Endothelial cell of umbilical vein (primary cell): Measurements from ENCODE around the gene SLC66A2. TPM values are rescaled to one million over a fixed set of nuclear protein-coding genes. Genes with fewer than 3 reads are reported as not detected.

Experiments
- BruUV-seq: library from RNA; stranded (reverse); fragments of 400-500 nt; replicated peaks from 2 replicates; lab custom pipeline; 2021; lab: Mats Ljungman, UMichigan
- CTCF ChIA-PET: fragments of 300-600, 350-600 bp; sonication (Branson Sonifier 250); formaldehyde crosslinking; loops from one replicate; lab custom pipeline; 2021; ENCODE audit warnings: antibody characterized with exemption, inconsistent platforms; lab: Charles Lee
- POLR2A ChIA-PET: fragments of 300-600, 350-600 bp; sonication (Branson Sonifier 250); formaldehyde crosslinking; loops from one replicate; lab custom pipeline; 2021; ENCODE audit warnings: antibody characterized with exemption, inconsistent platforms; lab: Charles Lee
- DNase-seq: peaks from one replicate; pipeline ENCODE4 v3.0.0-alpha.2; 2011; ENCODE audit warnings: low read depth, low spot score
- FAIRE-seq: peaks from 2 replicates; lab custom pipeline; 2011; peaks lifted over from hg19 to GRCh38; lab: Jason Lieb, UNC
- H2AFZ ChIP-seq: 2 replicates; pipeline ENCODE4 v1.6.0; 2012; ENCODE audit warnings: low read depth, low read length, control low read depth, inconsistent platforms
- H3K27ac ChIP-seq: 2 replicates; pipeline ENCODE4 v1.5.1; 2011; ENCODE audit warnings: low read depth, mild to moderate bottlenecking, control low read depth, low read length, moderate library complexity; ENCODE audit not compliant: insufficient read depth
- H3K27me3 ChIP-seq, 2 experiments: 2 replicates each; pipeline versions ENCODE4 v1.6.0 to v1.6.1; 2011; ENCODE audit warnings: low read length in 2 of 2, mixed read lengths in 1 of 2; ENCODE audit not compliant: control insufficient read depth in 2 of 2, insufficient read depth in 2 of 2
- H3K36me3 ChIP-seq, 2 experiments: 2 replicates in 1 of 2; 3 replicates in 1 of 2; pipeline ENCODE4 v1.5.1; 2011; ENCODE audit warnings: low read length in 2 of 2, mild to moderate bottlenecking in 1 of 2, moderate library complexity in 1 of 2; ENCODE audit not compliant: control insufficient read depth in 2 of 2, insufficient read depth in 2 of 2; ENCODE audit errors: extremely low read depth in 1 of 2
- H3K4me1 ChIP-seq: 3 replicates; pipeline ENCODE4 v1.5.1; 2011; ENCODE audit warnings: mild to moderate bottlenecking, low read length; ENCODE audit not compliant: control insufficient read depth, insufficient read depth; ENCODE audit errors: extremely low read depth
- H3K4me2 ChIP-seq: 2 replicates; pipeline ENCODE4 v1.6.1; 2011; ENCODE audit warnings: low read length, control low read depth, mixed read lengths; ENCODE audit not compliant: insufficient read depth
- H3K4me3 ChIP-seq, 3 experiments: fragments of 200-600 bp in 1 of 3; sonication (generic), shearing (Covaris generic) in 1 of 3; replicated peaks in 1 of 3; 2 replicates each; pipeline ENCODE4 v1.5.1; 2011 to 2016; ENCODE audit warnings: control low read depth in 3 of 3, low read length in 3 of 3, mild to moderate bottlenecking in 2 of 3, inconsistent platforms in 1 of 3, low read depth in 1 of 3, moderate library complexity in 1 of 3; ENCODE audit not compliant: insufficient read depth in 1 of 3
- H3K79me2 ChIP-seq: 2 replicates; pipeline ENCODE4 v1.6.0; 2012; ENCODE audit warnings: low read length, inconsistent platforms; ENCODE audit not compliant: control insufficient read depth, insufficient read depth
- H3K9ac ChIP-seq: replicated peaks from 2 replicates; pipeline ENCODE3; 2011; ENCODE audit warnings: low read length, control low read depth; ENCODE audit not compliant: insufficient read depth; ENCODE audit errors: extremely low read depth
- H3K9me1 ChIP-seq: replicated peaks from 3 replicates; pipeline ENCODE4 v1.6.0; 2011; ENCODE audit warnings: mild to moderate bottlenecking, low read length; ENCODE audit not compliant: control insufficient read depth, insufficient read depth; ENCODE audit errors: extremely low read depth
- H3K9me3 ChIP-seq: replicated peaks from 2 replicates; pipeline ENCODE4 v1.5.1; 2012; ENCODE audit warnings: low read length, inconsistent platforms; ENCODE audit not compliant: control insufficient read depth, insufficient read depth
- H4K20me1 ChIP-seq: replicated peaks from 2 replicates; pipeline ENCODE3; 2011; ENCODE audit warnings: mild to moderate bottlenecking, low read length; ENCODE audit not compliant: control insufficient read depth, insufficient read depth; ENCODE audit errors: extremely low read depth
- EZH2 ChIP-seq: IDR thresholded peaks from 2 replicates; pipeline ENCODE4 v1.6.1; 2012; ENCODE audit warnings: borderline replicate concordance, low read depth, mild to moderate bottlenecking, moderate library complexity, low read length, inconsistent platforms; ENCODE audit not compliant: severe bottlenecking
- FOS ChIP-seq: IDR thresholded peaks from 2 replicates; pipeline ENCODE4 v1.6.1; 2011; ENCODE audit warnings: mild to moderate bottlenecking, low read length, moderate library complexity, borderline replicate concordance; ENCODE audit not compliant: insufficient read depth
- JUN ChIP-seq: IDR thresholded peaks from 2 replicates; pipeline ENCODE4 v1.6.1; 2011; ENCODE audit warnings: borderline replicate concordance, low read depth; ENCODE audit not compliant: insufficient read length, insufficient read depth
- MAX ChIP-seq: IDR thresholded peaks from 2 replicates; pipeline ENCODE4 v1.6.1; 2011; ENCODE audit not compliant: insufficient read depth, insufficient read length
- MYC ChIP-seq: IDR thresholded peaks from one replicate; pipeline ENCODE4 v1.6.1; 2011; ENCODE audit warnings: mild to moderate bottlenecking, low read depth, low read length
- POLR2A ChIP-seq: IDR thresholded peaks from 2 replicates; pipeline ENCODE4 v1.6.1; 2012; ENCODE audit warnings: low read depth, mild to moderate bottlenecking, control low read depth, low read length
- POLR2AphosphoS5 ChIP-seq: IDR thresholded peaks from 2 replicates; pipeline ENCODE4 v1.6.1; 2012; ENCODE audit warnings: low read depth, mild to moderate bottlenecking, control low read depth, low read length, moderate library complexity; ENCODE audit not compliant: insufficient read depth
- dilution Hi-C: fragments of 300-500 bp; cut with MboI; formaldehyde crosslinking; loops from one replicate; pipeline ENCODE4 v1.15.0; 2019; ENCODE audit warnings: low sequenced_read_pairs; ENCODE audit not compliant: extremely low pct_ligation_motif_present
- intact Hi-C: fragments of 100-400 bp; cut with micrococcal nuclease; formaldehyde crosslinking; loops from one replicate; pipeline ENCODE4 v1.10.0; 2022
- polyA plus RNA-seq, 4 experiments: library from polyadenylated mRNA; depleted of rRNA in 3 of 4; stranded (reverse) in 3 of 4; unstranded in 1 of 4; fragments of >200 nt; gene quantifications; 2 replicates each; pipeline versions ENCODE4 v1.2.1 to v1.2.3, GENCODE V29; 2011 to 2012; ENCODE audit warnings: missing spikeins in 1 of 4
- total RNA-seq: library from RNA; stranded (reverse); gene quantifications from 2 replicates; pipeline ENCODE4 v1.2.3, GENCODE V29; 2021
- TF ChIP-seq, protein P1 (sequence below), 2 donors: IDR thresholded peaks; 1 replicate in 1 of 2; 2 replicates in 1 of 2; pipeline ENCODE4 v1.5.1; 2011; ENCODE audit warnings: low read length in 2 of 2, mild to moderate bottlenecking in 2 of 2, moderate library complexity in 2 of 2, control low read depth in 1 of 2, inconsistent platforms in 1 of 2, low read depth in 1 of 2; ENCODE audit not compliant: insufficient read depth in 1 of 2; ENCODE audit errors: extremely low read depth in 1 of 2

Gene SLC66A2
- total and polyA plus RNA-seq, 2 donors (not counting 3 experiments of a cell fraction or from before 2014, with no cell fraction given) = 32.5 to 37.1 TPM

DNA sequence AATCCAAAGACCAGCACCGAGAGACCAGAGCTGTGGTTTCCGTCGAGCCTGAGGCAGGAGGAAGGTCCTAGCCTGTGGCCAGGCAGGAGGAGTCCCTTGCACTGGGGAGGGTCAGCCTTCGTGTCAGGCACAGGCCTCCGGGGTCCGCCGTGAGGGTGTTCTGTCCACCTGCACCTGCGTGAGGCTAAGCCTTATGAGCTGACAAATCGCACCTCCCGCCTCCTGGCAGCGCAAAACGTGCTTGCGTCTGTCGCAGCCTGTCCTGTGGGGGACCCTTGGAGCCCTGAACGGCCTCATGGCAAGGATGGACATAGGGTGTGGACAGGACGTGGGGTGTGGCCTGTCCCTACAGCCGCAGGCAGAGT lies 80.4 kb downstream of the SLC66A2 start:
- POLR2A ChIA-PET = no interaction called here
- Histone ChIP-seq H3K9me1 (no peaks in the 10 kb centered on the region), H3K27me3 (no peaks in the 10 kb centered on the region), H2AFZ (no peak overlapping the region), H3K9me3 (no peaks in the 10 kb centered on the region), H3K4me3 (no peak overlapping the region), H3K9ac (no peak overlapping the region), H3K27ac (no peak overlapping the region), H3K79me2 (no peaks in the 10 kb centered on the region), H4K20me1 (no peaks in the 10 kb centered on the region), H3K4me1 (no peaks in the 10 kb centered on the region), H3K4me2 (no peak overlapping the region), H3K36me3 (no peaks in the 10 kb centered on the region)
- DNase-seq (no peak), FAIRE-seq (no peak)
- no peak for TF ChIP-seq POLR2AphosphoS5
- CTCF ChIA-PET = no interaction called here
- dilution Hi-C loops (no loop called here), intact Hi-C loops (no loop called here)
- no TSS peak for BruUV-seq

GRCh38 chr18:79870301-79871025 lies 81.0 kb downstream of the SLC66A2 start:
- Histone ChIP-seq H3K4me2 (no peak overlapping the region), H3K27ac (no peak overlapping the region), H3K4me3 (no peak overlapping the region), H3K9me3 (no peaks in the 10 kb centered on the region), H4K20me1 (no peaks in the 10 kb centered on the region), H3K27me3 (no peaks in the 10 kb centered on the region), H3K9me1 (no peaks in the 10 kb centered on the region), H3K36me3 (no peaks in the 10 kb centered on the region), H3K79me2 (no peaks in the 10 kb centered on the region), H3K9ac (no peak overlapping the region), H3K4me1 (no peaks in the 10 kb centered on the region), H2AFZ (no peak overlapping the region)
- dilution Hi-C loops = no loop called here
- ChIA-PET CTCF (no interaction called here), POLR2A (no interaction called here)
- intact Hi-C loops = no loop called here
- no TSS peak for BruUV-seq
- no peak for FAIRE-seq
- no peak for TF ChIP-seq POLR2AphosphoS5
- TF ChIP-seq, protein P1, sequence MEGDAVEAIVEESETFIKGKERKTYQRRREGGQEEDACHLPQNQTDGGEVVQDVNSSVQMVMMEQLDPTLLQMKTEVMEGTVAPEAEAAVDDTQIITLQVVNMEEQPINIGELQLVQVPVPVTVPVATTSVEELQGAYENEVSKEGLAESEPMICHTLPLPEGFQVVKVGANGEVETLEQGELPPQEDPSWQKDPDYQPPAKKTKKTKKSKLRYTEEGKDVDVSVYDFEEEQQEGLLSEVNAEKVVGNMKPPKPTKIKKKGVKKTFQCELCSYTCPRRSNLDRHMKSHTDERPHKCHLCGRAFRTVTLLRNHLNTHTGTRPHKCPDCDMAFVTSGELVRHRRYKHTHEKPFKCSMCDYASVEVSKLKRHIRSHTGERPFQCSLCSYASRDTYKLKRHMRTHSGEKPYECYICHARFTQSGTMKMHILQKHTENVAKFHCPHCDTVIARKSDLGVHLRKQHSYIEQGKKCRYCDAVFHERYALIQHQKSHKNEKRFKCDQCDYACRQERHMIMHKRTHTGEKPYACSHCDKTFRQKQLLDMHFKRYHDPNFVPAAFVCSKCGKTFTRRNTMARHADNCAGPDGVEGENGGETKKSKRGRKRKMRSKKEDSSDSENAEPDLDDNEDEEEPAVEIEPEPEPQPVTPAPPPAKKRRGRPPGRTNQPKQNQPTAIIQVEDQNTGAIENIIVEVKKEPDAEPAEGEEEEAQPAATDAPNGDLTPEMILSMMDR (IDR thresholded peaks at IDR 0.05; ENCODE audit: extremely low read depth in 1 of 2, insufficient read depth in 1 of 2, low read depth in 1 of 2, low read length in 2 of 2) = no peak
- no peak for TF ChIP-seq MYC
- no peak for TF ChIP-seq JUN
- no peak for TF ChIP-seq MAX
- TF ChIP-seq FOS = no peak
- no peak for TF ChIP-seq EZH2
- no peak for TF ChIP-seq POLR2A
- no peak for DNase-seq
